Measurements from ENCODE around the gene UVSSA.

- TF ChIP-seq CTCF (IDR thresholded peaks at IDR 0.05) (peak; percentile 82 to 95 (median 89)), POLR2A (IDR thresholded peaks at IDR 0.05) (no peak)
Measured at GRCh38 chr4:1351854-1352566, 5.0 kb downstream of the UVSSA start.

Data from breast epithelium (tissue), 3 donors.